Sigmoid colon (tissue), 4 donors: ENCODE data around the gene GALP.

ENCODE experiments used
- POLR2AphosphoS5 ChIP-seq, 4 donors: sonication (generic); formaldehyde crosslinking; IDR thresholded peaks; one replicate each; pipeline ENCODE4 v1.6.1; 2017; ENCODE audit warnings: antibody characterized with exemption in 4 of 4
- TF ChIP-seq, protein P1 (sequence below), 4 experiments: fragments of 450-650 bp in 3 of 4; fragments of 200-600 bp in 1 of 4; IDR thresholded peaks; one replicate each; pipeline ENCODE4 v1.5.1; 2016 to 2019; ENCODE audit warnings: antibody characterized with exemption in 4 of 4, mild to moderate bottlenecking in 3 of 4, moderate library complexity in 2 of 4

DNA sequence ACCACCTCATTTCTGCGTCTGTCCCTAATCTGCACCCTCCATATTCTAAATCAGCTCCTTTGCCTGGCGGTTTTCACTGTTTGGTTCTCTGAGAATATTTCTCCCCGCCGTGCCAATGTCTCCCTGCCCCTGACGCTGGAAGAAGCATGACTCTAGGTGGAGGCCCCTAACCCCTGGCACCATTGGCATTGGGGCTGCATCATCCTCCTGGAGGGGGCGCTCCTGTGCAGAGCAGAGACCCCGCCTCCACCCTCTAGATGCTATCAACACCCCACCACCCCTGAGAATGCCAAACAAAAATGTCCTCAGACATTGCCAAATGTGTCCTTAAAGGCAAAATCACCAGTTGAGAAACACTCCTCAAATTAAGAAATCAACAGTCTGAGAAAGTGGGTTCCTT is 15.3 kb downstream of the GALP start:
- TF ChIP-seq POLR2AphosphoS5 (IDR thresholded peaks at IDR 0.05), result no peak
- TF ChIP-seq, protein P1, sequence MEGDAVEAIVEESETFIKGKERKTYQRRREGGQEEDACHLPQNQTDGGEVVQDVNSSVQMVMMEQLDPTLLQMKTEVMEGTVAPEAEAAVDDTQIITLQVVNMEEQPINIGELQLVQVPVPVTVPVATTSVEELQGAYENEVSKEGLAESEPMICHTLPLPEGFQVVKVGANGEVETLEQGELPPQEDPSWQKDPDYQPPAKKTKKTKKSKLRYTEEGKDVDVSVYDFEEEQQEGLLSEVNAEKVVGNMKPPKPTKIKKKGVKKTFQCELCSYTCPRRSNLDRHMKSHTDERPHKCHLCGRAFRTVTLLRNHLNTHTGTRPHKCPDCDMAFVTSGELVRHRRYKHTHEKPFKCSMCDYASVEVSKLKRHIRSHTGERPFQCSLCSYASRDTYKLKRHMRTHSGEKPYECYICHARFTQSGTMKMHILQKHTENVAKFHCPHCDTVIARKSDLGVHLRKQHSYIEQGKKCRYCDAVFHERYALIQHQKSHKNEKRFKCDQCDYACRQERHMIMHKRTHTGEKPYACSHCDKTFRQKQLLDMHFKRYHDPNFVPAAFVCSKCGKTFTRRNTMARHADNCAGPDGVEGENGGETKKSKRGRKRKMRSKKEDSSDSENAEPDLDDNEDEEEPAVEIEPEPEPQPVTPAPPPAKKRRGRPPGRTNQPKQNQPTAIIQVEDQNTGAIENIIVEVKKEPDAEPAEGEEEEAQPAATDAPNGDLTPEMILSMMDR (IDR thresholded peaks at IDR 0.05), result no peak
